GM12892 (cell line): Measurements from ENCODE around the gene TRIM60.
"Not testable (repeated sequence)": the region's sequence is repeated elsewhere in the genome, so short reads cannot be mapped to it uniquely, and the experiment has no call there.

Experiments used
- POLR2A ChIP-seq: IDR thresholded peaks from 2 replicates; pipeline ENCODE4 v1.6.1; 2011; ENCODE audit warnings: low read depth, low read length, control low read depth
- POLR2AphosphoS5 ChIP-seq: IDR thresholded peaks from 2 replicates; pipeline ENCODE4 v1.6.1; 2011; ENCODE audit warnings: low read depth, low read length, control low read depth
- TAF1 ChIP-seq: IDR thresholded peaks from 2 replicates; pipeline ENCODE4 v1.6.1; 2011; ENCODE audit warnings: low read depth, mild to moderate bottlenecking, control low read depth, low read length, borderline replicate concordance

GRCh38 chr4:165025782-165026181 lies 6.0 kb upstream of the TRIM60 start:
- TF ChIP-seq POLR2A, POLR2AphosphoS5, TAF1: not testable (repeated sequence)
